Hematopoietic multipotent progenitor cell treated with erythropoietin and hydrocortisone succinate and interleukin-3 and kit ligand, for 6 days (in vitro differentiated cells): ENCODE results near the gene SLC4A8.
"Not testable (repeated sequence)": the region's sequence is repeated elsewhere in the genome, so short reads cannot be mapped to it uniquely, and the experiment has no call there.

Source experiments
- DNase-seq: peaks from one replicate; pipeline ENCODE4 v3.0.0-alpha.2; 2015

Gene SLC4A8

DNA sequence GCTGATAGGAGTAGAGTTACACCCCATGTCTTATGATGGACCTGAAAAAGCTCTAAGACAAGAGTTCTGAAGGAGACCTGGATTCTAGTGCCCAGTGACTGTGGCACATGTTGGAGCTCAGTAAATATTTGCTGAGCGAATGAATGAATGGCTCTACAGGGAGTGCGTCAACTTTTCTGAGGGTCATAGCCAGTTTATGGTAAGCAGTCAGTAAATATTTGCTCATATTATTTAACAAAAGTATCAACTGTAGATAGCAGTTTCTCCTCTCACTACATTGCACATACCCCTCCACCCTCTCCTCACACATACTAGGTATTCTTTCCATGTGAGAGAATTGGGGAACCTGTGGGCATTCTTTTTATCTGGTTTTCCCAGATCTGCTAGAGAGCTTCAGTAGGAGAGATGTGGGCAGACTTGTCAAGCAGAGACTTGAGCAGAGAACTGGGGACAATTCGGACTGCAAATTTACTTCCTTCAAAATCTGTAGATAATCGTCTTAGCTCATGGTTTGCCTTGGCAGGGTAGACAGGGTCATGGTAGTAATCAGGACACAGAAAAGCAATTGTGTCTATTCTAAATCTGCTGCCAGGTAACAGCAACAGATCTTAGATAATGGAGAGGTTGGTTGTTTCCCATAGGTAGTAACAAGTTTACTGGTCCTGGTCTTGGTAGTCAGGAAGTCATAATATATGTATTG lies 5.7 kb downstream of the SLC4A8 start:
- DNase-seq = no peak

GRCh38 chr12:51432921-51433320 lies 8.3 kb downstream of the SLC4A8 start:
- no peak for DNase-seq

- no peak for DNase-seq
Measured at GRCh38 chr12:51434305-51434704, 9.7 kb downstream of the SLC4A8 start.

- peak; percentile 17 for DNase-seq
Measured at GRCh38 chr12:51437431-51437830, 12.8 kb downstream of the SLC4A8 start.

DNA sequence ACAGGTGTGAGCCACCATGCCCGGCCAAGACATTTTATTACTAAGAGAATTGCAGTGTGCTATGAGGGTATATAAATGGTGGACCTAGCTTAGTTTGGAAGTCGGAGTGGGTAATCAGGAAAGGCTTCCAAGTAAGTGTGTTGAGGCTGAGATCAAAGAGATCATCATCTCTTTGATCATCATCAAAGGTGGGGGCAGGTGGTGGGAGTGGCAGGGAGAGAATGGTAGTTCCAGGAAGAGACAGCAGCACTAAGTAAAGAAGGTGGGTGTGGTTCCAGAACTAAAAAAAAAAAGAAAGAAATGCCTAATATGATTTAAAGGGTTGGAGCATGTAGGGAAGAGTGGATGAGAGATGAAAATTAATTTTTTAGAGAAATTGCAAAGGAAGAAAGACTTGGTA lies 14.7 kb downstream of the SLC4A8 start:
- no peak for DNase-seq

DNA sequence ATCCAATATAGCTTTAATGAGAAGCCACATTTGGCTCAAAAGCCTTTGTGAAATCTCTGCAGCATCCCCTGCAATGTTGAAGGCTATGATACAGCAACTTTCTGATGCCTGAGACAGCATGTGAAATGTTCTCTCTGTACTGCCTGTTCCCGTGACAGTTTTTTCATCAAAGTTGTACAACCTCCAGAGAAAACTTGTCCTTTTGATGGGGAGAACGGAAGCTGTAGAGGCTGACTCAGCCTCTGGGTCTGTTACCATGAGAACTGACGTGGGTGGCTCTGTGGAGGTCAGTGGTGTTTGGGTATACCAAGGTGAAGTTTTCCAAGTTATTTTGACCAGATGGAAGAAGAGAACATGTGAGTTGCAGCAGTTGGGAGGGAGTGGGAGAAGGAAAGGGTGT lies 17.0 kb downstream of the SLC4A8 start:
- DNase-seq = no peak

DNA sequence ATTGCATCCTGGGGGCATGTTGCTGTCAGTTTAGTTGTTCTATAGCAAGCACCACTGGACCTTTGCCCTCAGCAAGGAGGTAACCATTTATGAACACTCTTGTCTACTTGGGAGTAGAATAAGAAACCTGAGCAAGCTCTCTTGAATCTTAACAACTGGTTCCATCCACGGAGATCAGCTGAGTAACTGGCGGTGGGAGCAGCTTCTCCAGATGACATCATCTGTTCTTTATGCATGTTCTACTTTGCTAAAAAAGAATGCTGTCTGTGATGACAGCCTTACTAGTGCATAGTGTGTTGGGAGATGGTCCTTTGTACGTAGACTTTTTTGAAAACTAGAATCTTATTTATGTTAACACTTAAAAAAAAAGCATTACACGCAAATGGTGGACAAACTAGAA lies 17.7 kb downstream of the SLC4A8 start:
- DNase-seq = no peak

- DNase-seq = no peak
Measured at GRCh38 chr12:51443573-51443972, 18.9 kb downstream of the SLC4A8 start.

DNA sequence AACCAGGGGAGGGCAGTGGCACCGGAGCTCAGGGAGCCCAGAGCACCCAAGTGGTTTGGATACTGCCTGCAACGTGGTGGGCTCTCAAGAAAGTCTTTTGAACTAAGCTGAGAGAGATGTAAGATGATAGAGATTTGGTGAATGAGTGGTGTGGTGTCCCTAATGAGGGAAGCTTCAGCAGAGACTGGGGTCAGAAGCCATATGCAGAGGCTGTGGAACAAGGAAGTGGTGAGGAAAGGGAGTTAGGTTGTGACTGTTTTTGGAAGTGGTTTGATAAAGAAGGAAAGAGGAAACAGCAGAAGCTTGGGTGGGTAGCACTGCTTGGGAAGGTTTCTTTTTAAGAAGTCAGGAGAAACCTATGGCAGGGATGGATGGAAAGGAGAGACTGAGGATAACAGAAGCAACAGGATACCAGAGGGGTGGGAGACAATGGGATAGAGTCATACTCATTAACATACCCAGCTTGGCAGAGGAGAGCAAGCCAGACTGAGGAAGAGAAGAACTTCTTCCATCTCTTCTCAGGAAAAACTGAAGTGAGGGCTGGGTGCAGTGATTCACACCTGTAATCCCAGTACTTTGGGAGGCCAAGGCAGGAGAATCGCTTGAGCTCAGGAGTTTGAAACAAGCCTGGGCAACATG lies 24.1 kb downstream of the SLC4A8 start:
- no peak for DNase-seq

DNA sequence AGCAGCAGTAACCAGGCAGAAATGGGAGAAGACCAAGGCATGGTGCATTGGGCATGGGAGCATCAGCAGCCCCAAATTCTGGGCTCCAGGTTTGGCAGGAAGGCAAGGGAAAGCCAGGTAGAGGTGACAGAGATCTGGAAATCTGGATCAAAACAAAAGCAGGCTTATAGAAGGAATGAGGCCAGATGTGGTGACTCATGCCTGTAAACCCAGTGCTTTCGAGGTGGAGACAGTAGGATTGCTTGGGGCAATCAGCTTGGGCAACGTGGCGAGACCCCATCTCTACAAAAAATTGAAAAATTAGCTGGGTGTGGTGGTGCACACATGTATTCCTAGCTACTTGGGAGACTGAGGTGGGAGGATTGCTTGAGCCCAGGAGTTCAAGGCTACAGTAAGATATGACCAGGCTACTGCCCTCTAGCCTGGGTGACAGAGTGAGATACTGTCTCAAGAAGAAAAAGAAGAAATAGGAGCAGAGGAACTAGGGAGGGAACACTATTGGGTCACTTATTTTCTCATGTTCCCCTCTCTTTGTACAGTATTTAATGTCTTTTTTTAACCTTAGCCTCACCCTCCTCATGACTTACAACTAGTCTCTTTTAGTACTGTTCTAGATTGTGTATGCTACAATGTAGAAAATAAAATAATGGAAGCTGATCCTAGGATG lies 25.1 kb downstream of the SLC4A8 start:
- DNase-seq = no peak

GRCh38 chr12:51450333-51450732 lies 25.7 kb downstream of the SLC4A8 start:
- DNase-seq = no peak

- no peak for DNase-seq
Measured at GRCh38 chr12:51450806-51451205, 26.2 kb downstream of the SLC4A8 start.

DNA sequence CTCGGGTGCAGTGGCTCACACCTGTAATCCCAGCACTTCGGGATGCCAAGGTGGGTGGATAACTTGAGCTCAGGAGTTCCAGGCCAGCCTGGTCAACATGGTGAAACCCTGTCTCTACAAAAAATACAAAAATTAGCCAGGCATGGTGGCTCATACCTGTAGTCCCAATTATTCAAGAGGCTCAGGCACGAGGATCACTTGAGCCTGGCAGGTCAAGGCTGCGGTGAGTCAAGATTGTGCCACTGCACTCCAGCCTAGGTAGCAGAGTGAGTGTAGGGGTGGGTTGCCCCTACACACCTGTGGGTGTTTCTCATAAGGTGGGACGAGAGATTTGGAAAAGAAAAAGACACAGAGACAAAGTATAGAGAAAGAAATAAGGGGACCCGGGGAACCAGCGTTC lies 29.4 kb downstream of the SLC4A8 start:
- not testable (repeated sequence) for DNase-seq

- DNase-seq = not testable (repeated sequence)
Measured at GRCh38 chr12:51455050-51455449, 30.4 kb downstream of the SLC4A8 start.

DNA sequence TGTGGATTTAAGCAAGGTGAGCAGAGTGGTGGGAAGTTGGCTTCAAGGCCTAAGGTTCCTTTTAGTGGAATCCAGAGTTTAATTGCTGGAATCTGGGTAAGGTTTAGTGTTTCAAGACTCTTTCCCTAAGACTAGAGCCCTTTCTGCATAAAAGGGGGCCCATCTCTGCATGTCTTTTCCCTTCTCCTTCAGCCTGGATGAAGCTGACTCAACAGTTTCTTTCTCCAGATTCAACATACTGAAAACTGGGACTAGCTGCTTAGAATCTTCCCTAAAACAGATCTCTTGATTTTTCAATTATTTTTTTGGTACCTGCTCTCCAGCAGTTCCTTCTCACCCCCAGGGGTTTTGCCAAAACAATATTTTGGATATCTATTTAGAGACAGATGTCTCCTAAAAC lies 34.0 kb downstream of the SLC4A8 start:
- no peak for DNase-seq

- no peak for DNase-seq
Measured at GRCh38 chr12:51460519-51460918, 35.9 kb downstream of the SLC4A8 start.

DNA sequence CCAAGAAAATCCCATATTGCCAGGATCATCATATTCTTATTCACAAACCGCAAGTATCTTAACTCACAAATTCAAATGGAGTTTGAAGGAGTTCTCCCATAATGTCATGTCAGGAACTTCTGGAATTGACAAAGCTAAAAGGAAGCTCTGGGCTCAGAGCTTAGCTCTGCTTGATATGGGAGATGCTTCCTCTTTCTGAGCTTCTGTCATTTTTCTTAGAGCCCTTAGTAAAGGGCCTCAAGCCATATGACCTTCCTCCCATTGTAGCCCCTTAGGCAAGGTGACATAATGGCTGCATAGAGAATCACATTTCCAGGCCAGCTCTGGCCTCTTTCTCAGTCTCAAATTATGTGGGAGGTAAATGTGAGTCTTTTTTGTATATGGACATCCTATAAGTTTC lies 40.9 kb downstream of the SLC4A8 start:
- no peak for DNase-seq

- no peak for DNase-seq
Measured at GRCh38 chr12:51470116-51470515, 45.5 kb downstream of the SLC4A8 start.

GRCh38 chr12:51471111-51471864 lies 46.7 kb downstream of the SLC4A8 start:
- DNase-seq = no peak

DNA sequence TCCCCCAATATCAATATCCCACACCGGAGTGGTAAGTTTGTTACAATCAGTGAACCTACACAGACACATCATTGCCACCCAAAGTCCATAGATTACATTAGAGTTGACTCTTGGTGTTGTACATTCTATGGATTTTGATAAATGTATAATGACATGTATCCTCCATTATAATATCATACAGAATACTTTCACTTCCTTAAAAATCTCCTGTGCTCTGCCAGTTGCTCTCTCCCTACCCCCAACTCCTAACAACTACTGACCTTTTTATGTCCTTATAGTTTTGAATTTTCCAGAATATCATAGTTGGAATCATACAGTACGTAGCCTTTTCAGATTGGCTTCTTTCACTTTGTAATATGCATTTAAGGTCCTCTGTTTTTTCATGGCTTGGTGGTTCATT lies 48.4 kb downstream of the SLC4A8 start:
- no peak for DNase-seq

- DNase-seq = no peak
Measured at GRCh38 chr12:51473947-51474346, 49.3 kb downstream of the SLC4A8 start.

DNA sequence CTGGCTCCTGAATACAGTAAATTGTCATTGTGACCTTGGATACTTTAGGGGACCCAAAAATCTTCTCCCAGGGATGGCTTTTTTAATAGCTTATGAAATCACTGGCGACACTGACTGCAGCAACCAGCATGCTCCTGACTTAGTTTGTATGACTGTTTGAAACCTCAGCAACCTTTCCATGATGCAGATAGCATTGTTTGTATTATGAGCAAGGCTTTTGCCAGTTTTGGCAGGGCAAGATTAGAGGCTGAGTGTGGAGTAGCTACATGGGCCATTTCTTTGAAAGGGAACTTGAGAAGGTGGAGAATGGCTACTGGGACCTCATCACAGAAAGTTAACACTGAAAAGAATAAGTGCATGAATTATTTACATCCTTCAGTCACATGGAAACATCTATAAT lies 50.9 kb downstream of the SLC4A8 start:
- DNase-seq = no peak

- DNase-seq = no peak
Measured at GRCh38 chr12:51480978-51481377, 56.3 kb downstream of the SLC4A8 start.
